SK-N-SH (cell line): ENCODE measurements around the gene CNTNAP5. TPM values are rescaled to one million over a fixed set of nuclear protein-coding genes. Genes with fewer than 3 reads are reported as not detected.

Experiments used
- CTCF ChIA-PET: fragments of 300-600, 350-600 bp; formaldehyde crosslinking; extraction: SDS; loops from one replicate; lab custom pipeline; 2021; lab: Yijun Ruan, JAX
- POLR2A ChIA-PET: fragments of 350-600 bp; sonication (Branson Sonifier 250); formaldehyde crosslinking; extraction: SDS; loops from one replicate; lab custom pipeline; 2020; ENCODE audit warnings: antibody characterized with exemption, inconsistent platforms; lab: Yijun Ruan, JAX
- DNase-seq: peaks from one replicate; pipeline ENCODE4 v3.0.0; 2012
- H2AFZ ChIP-seq: fragments of 200-600 bp; sonication (generic); 2 replicates; pipeline ENCODE4 v1.8.1; 2016; ENCODE audit warnings: antibody characterized with exemption, mild to moderate bottlenecking, low read depth
- H3F3A ChIP-seq: fragments of 200-600 bp; sonication (generic); replicated peaks from 2 replicates; pipeline ENCODE3; 2016; ENCODE audit warnings: antibody characterized with exemption, mild to moderate bottlenecking; ENCODE audit not compliant: insufficient read depth
- H3K27ac ChIP-seq, 2 experiments: fragments of 200-500 bp in 1 of 2; fragments of 200-600 bp in 1 of 2; sonication (Bioruptor generic) in 1 of 2; sonication (generic), shearing (Covaris generic) in 1 of 2; 2 replicates each; pipeline versions ENCODE4 v1.5.1 to v1.6.1; 2014 to 2016; ENCODE audit warnings: low read depth in 2 of 2, inconsistent platforms in 1 of 2, low read length in 1 of 2, mild to moderate bottlenecking in 1 of 2, mixed read lengths in 1 of 2
- H3K27me3 ChIP-seq: fragments of 200-600 bp; sonication (generic), shearing (Covaris generic); 2 replicates; pipeline ENCODE4 v1.6.1; 2016; ENCODE audit warnings: mixed run types; ENCODE audit not compliant: insufficient read depth
- H3K36me3 ChIP-seq, 2 experiments: fragments of 200-500 bp in 1 of 2; fragments of 200-600 bp in 1 of 2; sonication (Bioruptor generic) in 1 of 2; sonication (generic) in 1 of 2; replicated peaks in 1 of 2; 2 replicates each; pipeline versions ENCODE3 to v1.5.1; 2014 to 2016; ENCODE audit warnings: low read length in 1 of 2, mild to moderate bottlenecking in 1 of 2; ENCODE audit not compliant: insufficient read depth in 2 of 2, control insufficient read depth in 1 of 2
- H3K4me1 ChIP-seq, 2 experiments: fragments of 200-500 bp in 1 of 2; fragments of 200-600 bp in 1 of 2; sonication (Bioruptor generic) in 1 of 2; sonication (generic), shearing (Covaris generic) in 1 of 2; 2 replicates each; pipeline versions ENCODE4 v1.5.1 to v1.6.1; 2014 to 2016; ENCODE audit warnings: low read depth in 1 of 2, low read length in 1 of 2, mixed run types in 1 of 2; ENCODE audit not compliant: insufficient read depth in 2 of 2, control insufficient read depth in 1 of 2
- H3K4me2 ChIP-seq: fragments of 200-600 bp; sonication (generic), shearing (Covaris generic); 2 replicates; pipeline ENCODE4 v1.6.1; 2017; ENCODE audit warnings: mixed run types
- H3K4me3 ChIP-seq, 2 experiments: fragments of 200-500 bp in 1 of 2; fragments of 200-600 bp in 1 of 2; sonication (Bioruptor generic) in 1 of 2; sonication (generic), shearing (Covaris generic) in 1 of 2; 2 replicates each; pipeline versions ENCODE4 v1.5.1 to v1.8.1; 2014 to 2016; ENCODE audit warnings: low read depth in 2 of 2, inconsistent platforms in 1 of 2, low read length in 1 of 2, mild to moderate bottlenecking in 1 of 2, mixed read lengths in 1 of 2, moderate library complexity in 1 of 2
- H3K79me2 ChIP-seq: fragments of 200-600 bp; sonication (generic); 2 replicates; pipeline ENCODE4 v1.8.1; 2017; ENCODE audit warnings: mild to moderate bottlenecking; ENCODE audit not compliant: insufficient read depth
- H3K9ac ChIP-seq: fragments of 200-600 bp; sonication (generic); 2 replicates; pipeline ENCODE4 v1.6.1; 2017; ENCODE audit warnings: mixed run types
- H3K9me2 ChIP-seq: fragments of 200-600 bp; sonication (generic); 2 replicates; pipeline ENCODE4 v1.6.1; 2017; ENCODE audit warnings: mixed run types
- H3K9me3 ChIP-seq: fragments of 200-600 bp; sonication (generic); 2 replicates; pipeline ENCODE4 v1.6.1; 2017; ENCODE audit warnings: mixed run types, mild to moderate bottlenecking, moderate library complexity
- H4K20me1 ChIP-seq: fragments of 200-600 bp; sonication (generic); 2 replicates; pipeline ENCODE4 v1.6.1; 2017; ENCODE audit warnings: mild to moderate bottlenecking, mixed run types; ENCODE audit not compliant: insufficient read depth
- CTCF ChIP-seq: fragments of 200-600 bp; sonication (generic); IDR thresholded peaks from 2 replicates; pipeline ENCODE4 v1.6.1; 2017; ENCODE audit warnings: antibody characterized with exemption, mild to moderate bottlenecking, moderate library complexity
- FOXJ3 ChIP-seq: sonication (generic); formaldehyde crosslinking; IDR thresholded peaks from 2 replicates; pipeline ENCODE4 v1.5.1; 2020; ENCODE audit warnings: mild to moderate bottlenecking, missing genetic modification reagents
- FOXM1 ChIP-seq: IDR thresholded peaks from 2 replicates; pipeline ENCODE4 v1.4.0; 2012; ENCODE audit warnings: low read depth, mild to moderate bottlenecking
- IRF3 ChIP-seq: fragments of 150-350 bp; IDR thresholded peaks from 2 replicates; pipeline ENCODE4 v1.6.1; 2016; ENCODE audit warnings: mild to moderate bottlenecking, low read depth, low read length
- NFIC ChIP-seq: IDR thresholded peaks from 2 replicates; pipeline ENCODE4 v1.4.0; 2012; ENCODE audit warnings: borderline replicate concordance
- NRF1 ChIP-seq: IDR thresholded peaks from 2 replicates; pipeline ENCODE4 v1.6.1; 2012; ENCODE audit warnings: low read depth, mild to moderate bottlenecking, low read length
- RFX5 ChIP-seq: IDR thresholded peaks from 2 replicates; pipeline ENCODE4 v1.6.1; 2012; ENCODE audit warnings: mild to moderate bottlenecking, improper control_type of control experiment, low read length
- WGBS: methylation state at CpG from one replicate; pipeline ENCODE4 v1.1.6; 2017; ENCODE audit warnings: low lambda C conversion rate; 5-methylcytosine and 5-hydroxymethylcytosine counted together
- polyA plus RNA-seq, 3 experiments: library from polyadenylated mRNA; depleted of rRNA; stranded (reverse); fragments of >200 nt; gene quantifications; 2 replicates each; pipeline ENCODE4 v1.2.3, GENCODE V29; 2012

The CNTNAP5 gene
- polyA plus RNA-seq, 1 of the 3 experiments (the other 2 are of a cell fraction), result 0.08 TPM

- TF ChIP-seq CTCF (no peak), IRF3 (no peak)
Observed at GRCh38 chr2:124201713-124202112, 176.6 kb downstream of the CNTNAP5 start (continued).

- Histone ChIP-seq H3K4me2 (no peak overlapping the region), H3K4me1 (no peaks in the 10 kb centered on the region), H3F3A (no peaks in the 10 kb centered on the region), H4K20me1 (no peaks in the 10 kb centered on the region), H3K79me2 (no peaks in the 10 kb centered on the region), H3K4me3 (no peak overlapping the region), H3K27me3 (no peaks in the 10 kb centered on the region), H3K9ac (no peak overlapping the region), H3K9me3 (no peaks in the 10 kb centered on the region), H3K27ac (no peak overlapping the region), H2AFZ (no peak overlapping the region), H3K36me3 (no peaks in the 10 kb centered on the region), H3K9me2 (no peaks in the 10 kb centered on the region)
- no peak for DNase-seq
- TF ChIP-seq RFX5, result no peak
- TF ChIP-seq FOXM1, result no peak
- ChIA-PET CTCF (interaction anchor here (0.6 kb wide), 1 partner anchor 1092 kb away, joined by 3 read pairs; no protein-coding TSS in a partner anchor), POLR2A (no interaction called here)
- 34% methylated on average over 4 of the region's 4 CpGs for WGBS
Observed at GRCh38 chr2:124209441-124209840, 184.4 kb downstream of the CNTNAP5 start.

- TF ChIP-seq FOXJ3 (CRISPR knock-in tag) (no peak), NRF1 (no peak), FOXM1 (no peak), NFIC (no peak)
- TF ChIP-seq, all 33 proteins: peak for 0
- ChIA-PET POLR2A (no interaction called here), CTCF (no interaction called here)
- H3K4me3 ChIP-seq, result no peak overlapping the region
- no peak for DNase-seq
- H3K9me2 ChIP-seq, result no peaks in the 10 kb centered on the region
- H2AFZ ChIP-seq, result no peak overlapping the region
- 12% methylated on average over 2 of the region's 2 CpGs for WGBS
- H3K4me2 ChIP-seq, result no peak overlapping the region
- no peaks in the 10 kb centered on the region for H4K20me1 ChIP-seq
- H3K9ac ChIP-seq, result no peak overlapping the region
- no peaks in the 10 kb centered on the region for H3K9me3 ChIP-seq
- no peaks in the 10 kb centered on the region for H3F3A ChIP-seq
- no peaks in the 10 kb centered on the region for H3K27me3 ChIP-seq
- no peak overlapping the region for H3K27ac ChIP-seq
- no peaks in the 10 kb centered on the region for H3K4me1 ChIP-seq
- no peaks in the 10 kb centered on the region for H3K36me3 ChIP-seq
- H3K79me2 ChIP-seq, result no peaks in the 10 kb centered on the region
Observed at GRCh38 chr2:124211461-124211860, 186.4 kb downstream of the CNTNAP5 start.
